Mononuclear cell (primary cell): ENCODE measurements around the gene OR4D10. TPM values are rescaled to one million over a fixed set of nuclear protein-coding genes. Genes with fewer than 3 reads are reported as not detected.
"Not testable (repeated sequence)": the region's sequence is repeated elsewhere in the genome, so short reads cannot be mapped to it uniquely, and the experiment has no call there.

ENCODE experiments used
- H3K27me3 ChIP-seq: 2 replicates; pipeline ENCODE4 v1.6.0; 2011; ENCODE audit warnings: low read length, control low read depth; ENCODE audit not compliant: insufficient read depth
- H3K4me1 ChIP-seq: 2 replicates; pipeline ENCODE4 v1.5.1; 2011; ENCODE audit warnings: mild to moderate bottlenecking, low read length, control low read depth; ENCODE audit not compliant: insufficient read depth
- H3K4me3 ChIP-seq: 2 replicates; pipeline ENCODE4 v1.5.1; 2011; ENCODE audit warnings: mild to moderate bottlenecking, low read length, moderate library complexity
- H3K9me3 ChIP-seq: 2 replicates; pipeline ENCODE4 v1.5.1; 2011; ENCODE audit warnings: low read depth, mild to moderate bottlenecking, control low read depth, low read length
- total RNA-seq: library from RNA; depleted of rRNA; stranded (reverse); fragments of >200 nt; gene quantifications from one replicate; pipeline ENCODE4 v1.2.3, GENCODE V29; 2012

The OR4D10 gene
- total RNA-seq, result not detected

DNA sequence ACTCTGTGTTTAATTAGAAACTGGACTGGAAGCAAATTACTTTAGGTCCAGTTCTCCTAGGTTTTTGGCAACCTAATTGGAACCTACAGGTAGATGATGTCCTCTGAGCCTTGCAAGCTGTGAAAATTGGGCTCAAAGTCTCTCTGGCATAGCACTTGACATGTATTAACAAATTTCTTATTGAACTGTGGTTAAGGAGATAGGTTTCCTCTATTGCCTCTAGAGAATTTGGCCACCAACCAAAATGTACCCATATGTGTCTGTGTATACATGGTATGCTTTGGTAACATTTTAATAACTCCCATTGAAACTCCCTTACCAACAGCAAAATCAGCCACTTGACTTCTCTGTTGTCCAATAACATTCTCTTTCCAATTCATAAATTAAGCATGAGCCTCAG is at the start of gene OR4D10:
Gene OR4D10 (plus strand): TSS at position 301 of the 400 bp plus-strand sequence. CDS start 4,115 bp downstream, outside the sequence.
- H3K9me3 ChIP-seq, result no peaks in the 10 kb centered on the region
- no peaks in the 10 kb centered on the region for H3K27me3 ChIP-seq
- H3K4me1 ChIP-seq, result no peaks in the 10 kb centered on the region
- no peak within 1 kb of the TSS for H3K4me3 ChIP-seq

DNA sequence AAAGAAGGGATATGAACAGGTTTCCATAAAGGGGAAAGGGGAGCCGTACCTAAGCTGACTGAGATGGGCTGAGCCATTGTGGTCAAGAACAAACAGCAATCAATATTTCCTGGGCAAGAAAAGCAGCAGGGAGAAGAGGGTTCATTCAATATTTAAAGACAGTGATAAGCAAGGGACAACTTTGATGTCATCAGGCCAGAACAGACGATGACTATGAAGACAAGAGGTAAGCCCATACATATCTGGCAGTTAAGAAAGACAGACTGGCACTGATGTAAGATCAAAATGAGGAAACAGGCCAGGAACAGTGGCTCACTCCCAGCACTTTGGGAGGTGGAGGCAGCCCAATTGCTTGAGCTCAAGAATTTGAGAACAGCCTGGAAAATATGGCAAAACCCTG is 49.3 kb upstream of the OR4D10 start:
- H3K9me3 ChIP-seq, result no peaks in the 10 kb centered on the region
- no peaks in the 10 kb centered on the region for H3K4me1 ChIP-seq
- no peak overlapping the region for H3K4me3 ChIP-seq
- no peaks in the 10 kb centered on the region for H3K27me3 ChIP-seq

DNA sequence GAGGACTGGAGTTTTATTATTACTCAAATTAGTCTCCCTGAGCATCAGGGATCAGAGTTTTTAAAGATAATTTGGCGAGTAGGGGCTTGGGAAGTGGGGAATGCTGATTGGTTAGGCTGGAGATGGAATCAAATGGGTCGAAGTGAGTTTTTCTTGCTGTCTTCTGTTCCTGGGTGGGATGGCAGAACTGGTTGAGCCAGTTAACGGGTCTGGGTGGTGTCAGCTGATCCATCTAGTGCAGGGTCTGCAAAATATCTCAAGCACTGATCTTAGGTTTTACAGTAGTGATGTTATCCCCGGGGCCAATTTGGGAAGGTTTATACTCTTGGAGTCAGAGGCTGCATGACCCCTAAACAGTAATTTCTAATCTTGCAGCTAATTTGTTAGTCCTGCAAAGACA is 48.0 kb upstream of the OR4D10 start:
- Histone ChIP-seq H3K4me3 (no peak overlapping the region), H3K4me1 (no peaks in the 10 kb centered on the region), H3K27me3 (no peaks in the 10 kb centered on the region), H3K9me3 (no peaks in the 10 kb centered on the region)

DNA sequence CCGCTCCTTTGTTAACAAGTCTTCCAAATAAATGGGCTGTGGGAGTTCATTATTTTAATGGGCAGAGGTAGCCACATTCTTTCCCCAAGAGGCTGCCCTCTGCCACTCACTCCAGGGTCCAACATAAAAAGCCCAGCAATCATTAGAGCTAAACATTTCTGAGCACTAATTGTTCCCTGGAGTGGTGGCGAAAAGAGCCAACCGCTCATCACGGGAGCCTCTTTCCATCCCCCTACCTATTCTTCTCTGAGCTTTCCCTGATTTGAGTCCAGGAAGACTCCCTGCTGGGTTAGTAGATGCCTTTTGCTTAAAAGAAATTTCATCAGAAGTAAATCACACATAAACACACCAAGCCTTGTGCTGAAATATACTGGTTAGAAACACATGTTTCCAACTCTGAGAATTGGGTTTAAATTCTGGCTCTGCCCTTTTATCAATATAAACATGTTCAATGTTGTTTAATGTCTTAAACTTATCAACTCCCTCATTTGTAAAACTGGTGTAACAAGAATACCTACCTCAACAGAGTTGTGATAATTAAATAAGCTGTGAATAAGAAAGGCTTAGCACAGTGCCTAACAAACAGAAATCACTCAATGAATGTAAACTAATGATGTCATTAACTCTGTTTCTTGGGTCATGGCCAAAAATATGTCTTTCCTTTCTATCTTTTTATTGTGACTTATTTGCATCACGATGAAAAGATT is 46.6 kb upstream of the OR4D10 start, which contains the start of gene OR5A2:
Gene OR5A2 (minus strand): TSS at position 53 of the 707 bp plus-strand sequence. CDS start 3,460 bp downstream, outside the sequence.
- Histone ChIP-seq H3K4me1 (no peaks in the 10 kb centered on the region), H3K27me3 (peaks cover under 1% of the 10 kb centered on the region), H3K9me3 (no peaks in the 10 kb centered on the region)

DNA sequence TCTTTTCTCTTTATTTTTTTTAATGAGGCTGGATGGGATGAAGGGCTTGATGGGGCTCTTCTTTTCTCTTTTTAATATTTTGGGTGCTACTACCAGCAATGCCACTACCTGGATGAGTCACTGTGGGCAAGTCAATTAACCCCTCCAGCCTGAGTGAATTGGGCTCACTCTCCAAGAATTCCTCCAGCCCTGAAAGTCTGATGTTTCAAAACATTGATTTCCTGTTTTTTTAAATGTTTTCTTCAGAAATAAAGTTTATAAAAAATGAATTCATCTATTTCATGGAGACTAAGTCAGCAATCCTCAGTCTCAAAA is 46.1 kb upstream of the OR4D10 start:
- Histone ChIP-seq H3K9me3 (no peaks in the 10 kb centered on the region), H3K4me1 (no peaks in the 10 kb centered on the region), H3K4me3 (no peak overlapping the region), H3K27me3 (peaks cover 3% of the 10 kb centered on the region)

More for the DNA sequence above, 46.6 kb upstream of the OR4D10 start, which contains the start of gene OR5A2:
- no peak within 1 kb of the TSS for H3K4me3 ChIP-seq

DNA sequence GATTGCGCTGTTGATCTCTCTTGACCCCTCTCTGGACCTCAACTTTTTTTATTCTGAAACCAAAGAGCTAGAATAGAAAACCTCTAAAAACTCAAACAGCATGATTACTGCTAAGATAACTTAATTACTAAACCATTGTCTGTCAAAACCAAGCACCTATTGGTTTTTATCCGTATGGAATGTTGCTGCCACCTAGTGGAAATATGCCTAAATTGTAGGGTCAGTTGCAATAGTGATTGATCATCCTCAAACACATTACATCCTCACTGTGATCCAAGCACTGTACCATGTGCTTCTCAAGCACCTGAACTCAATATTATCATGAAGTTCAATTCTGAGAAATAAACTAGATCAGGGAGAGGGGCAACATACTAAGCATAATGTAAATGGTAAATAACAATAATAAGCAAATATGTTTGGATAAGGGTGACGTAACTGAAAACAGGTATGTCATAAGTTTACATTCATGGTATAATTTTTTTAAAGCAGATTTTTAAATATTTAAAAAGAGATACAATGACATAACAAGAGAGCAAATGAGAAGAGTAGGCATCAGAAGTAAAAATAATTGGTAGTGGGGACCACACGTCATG is 43.1 kb upstream of the OR4D10 start:
- peaks cover 5% of the 10 kb centered on the region for H3K27me3 ChIP-seq
- no peak overlapping the region for H3K4me3 ChIP-seq
- H3K4me1 ChIP-seq, result no peaks in the 10 kb centered on the region
- no peaks in the 10 kb centered on the region for H3K9me3 ChIP-seq

DNA sequence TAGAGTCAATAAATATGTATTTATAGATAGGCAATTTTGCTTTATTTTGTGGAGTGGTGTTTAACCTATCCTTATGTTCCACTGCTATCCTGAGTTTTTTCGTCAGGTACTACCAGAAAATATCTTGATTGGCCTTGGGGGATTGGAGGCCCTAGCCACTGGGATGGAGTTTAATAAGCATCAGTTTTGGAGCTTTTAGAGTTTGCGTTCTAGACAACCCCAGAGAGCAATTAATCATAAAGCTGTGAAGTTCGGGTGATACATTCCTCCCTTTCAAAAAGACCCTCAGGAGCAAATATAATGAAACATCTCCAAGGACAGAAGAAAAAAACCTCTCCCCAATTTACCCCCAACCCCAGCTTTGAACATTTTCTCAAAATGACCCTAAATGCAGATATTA is 36.9 kb upstream of the OR4D10 start, which contains the start of gene OR5A1:
Gene OR5A1 (plus strand): TSS at position 301 of the 400 bp plus-strand sequence. CDS start 6,700 bp downstream, outside the sequence.
- Histone ChIP-seq H3K27me3 (peaks cover 5% of the 10 kb centered on the region), H3K4me3 (no peak within 1 kb of the TSS), H3K9me3 (no peaks in the 10 kb centered on the region), H3K4me1 (no peaks in the 10 kb centered on the region)

DNA sequence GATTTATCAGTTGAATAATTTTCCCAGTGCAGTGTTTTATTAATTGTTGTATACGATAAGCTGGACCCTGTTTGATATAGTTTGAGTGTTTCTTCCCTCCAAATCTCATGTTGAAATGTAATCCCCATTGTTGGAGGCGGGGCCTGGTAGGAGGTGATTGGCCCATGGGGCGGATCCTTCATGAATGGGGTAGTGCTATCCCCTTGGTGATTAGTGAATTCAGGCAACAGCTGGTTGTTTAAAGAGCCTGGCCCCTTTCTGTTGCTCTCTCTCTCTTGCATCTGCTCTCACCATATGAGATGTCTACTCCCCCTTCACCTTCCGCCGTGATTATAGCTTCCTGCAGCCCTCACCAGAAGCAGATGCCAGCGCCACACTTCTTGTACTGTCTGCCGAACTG is 35.3 kb upstream of the OR4D10 start:
- Histone ChIP-seq H3K27me3 (peaks cover 2% of the 10 kb centered on the region), H3K9me3 (no peaks in the 10 kb centered on the region), H3K4me1 (no peaks in the 10 kb centered on the region), H3K4me3 (no peak overlapping the region)

DNA sequence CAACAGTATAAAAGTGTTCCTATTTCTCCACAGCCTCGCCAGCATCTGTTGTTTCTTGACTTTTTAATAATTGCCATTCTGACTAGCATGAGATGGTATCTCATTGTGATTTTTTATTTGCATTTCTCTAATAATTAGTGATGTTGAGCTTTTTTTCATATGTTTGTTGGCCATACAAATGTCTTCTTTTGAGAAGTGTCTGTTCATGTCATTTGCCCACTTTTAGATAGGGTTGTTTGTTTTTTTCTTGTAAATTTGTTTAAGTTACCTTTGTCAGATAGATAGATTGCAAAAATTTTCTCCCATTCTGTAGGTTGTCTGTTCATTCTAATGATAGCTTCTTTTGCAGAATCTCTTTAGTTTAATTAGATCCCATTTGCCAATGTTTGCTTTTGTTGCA is 27.5 kb upstream of the OR4D10 start:
- H3K4me3 ChIP-seq, H3K9me3 ChIP-seq, H3K27me3 ChIP-seq, H3K4me1 ChIP-seq: not testable (repeated sequence)

DNA sequence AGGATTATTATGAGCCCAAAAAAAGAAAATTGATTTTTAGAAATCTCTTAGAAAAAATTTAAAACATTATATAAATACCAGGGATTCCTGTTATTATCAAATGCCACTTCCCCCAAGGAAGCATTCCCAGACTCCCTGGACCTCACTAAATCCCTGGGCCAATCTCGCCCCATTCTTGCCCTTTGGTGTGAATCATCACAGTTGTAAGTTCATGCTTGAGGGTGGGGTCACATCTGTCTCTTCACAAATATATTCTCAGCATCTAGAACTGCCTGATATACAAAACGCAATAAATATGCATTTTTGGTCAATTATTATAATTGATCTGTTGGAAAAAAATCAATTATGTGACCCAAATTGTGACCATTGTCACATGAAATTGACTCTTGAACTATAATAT is 24.6 kb upstream of the OR4D10 start:
- Histone ChIP-seq H3K4me1 (no peaks in the 10 kb centered on the region), H3K9me3 (no peaks in the 10 kb centered on the region), H3K4me3 (no peak overlapping the region), H3K27me3 (no peaks in the 10 kb centered on the region)

DNA sequence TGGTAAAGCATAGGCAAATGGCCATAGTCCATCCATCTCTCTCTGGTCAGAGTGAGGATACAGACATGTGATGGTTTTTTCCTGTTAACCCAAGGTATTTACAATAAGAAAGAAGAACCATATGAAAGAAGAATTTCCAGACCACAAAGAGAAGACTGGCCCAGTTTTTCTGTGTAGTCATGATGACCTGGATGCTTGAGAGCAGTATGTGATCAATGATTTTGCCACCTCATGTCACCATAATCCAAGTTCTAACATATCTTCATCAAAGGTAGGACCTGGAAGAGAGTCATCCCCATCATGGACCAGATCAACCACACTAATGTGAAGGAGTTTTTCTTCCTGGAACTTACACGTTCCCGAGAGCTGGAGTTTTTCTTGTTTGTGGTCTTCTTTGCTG is 16.5 kb upstream of the OR4D10 start, which contains the start of gene OR4D6:
Gene OR4D6 (plus strand): TSS at position 301 of the 400 bp plus-strand sequence. CDS start 0 bp downstream, at position 301.
- no peaks in the 10 kb centered on the region for H3K27me3 ChIP-seq

DNA sequence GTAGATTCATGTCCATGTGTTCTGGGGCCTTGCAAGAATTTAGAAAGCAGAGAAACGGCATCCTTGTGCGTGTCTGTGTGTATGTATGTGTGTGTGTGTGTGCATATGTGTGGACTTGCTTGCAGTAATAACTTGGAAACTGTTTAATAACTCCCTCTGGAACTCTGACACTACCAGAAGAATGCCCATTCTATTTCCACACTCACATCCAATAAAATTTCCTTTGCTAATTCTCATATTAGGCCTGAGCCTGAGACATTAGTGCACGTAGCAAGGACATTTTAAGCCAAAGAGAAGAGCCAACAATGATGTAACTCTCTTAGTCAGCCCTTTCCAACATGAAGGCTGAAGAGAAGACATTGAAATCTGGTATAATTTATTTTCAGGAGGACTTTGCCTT is 13.2 kb upstream of the OR4D10 start:
- H3K4me3 ChIP-seq, result no peak overlapping the region
- H3K4me1 ChIP-seq, result no peaks in the 10 kb centered on the region
- no peaks in the 10 kb centered on the region for H3K9me3 ChIP-seq
- no peaks in the 10 kb centered on the region for H3K27me3 ChIP-seq

More for the DNA sequence above, 16.5 kb upstream of the OR4D10 start, which contains the start of gene OR4D6:
- H3K4me3 ChIP-seq, result no peak within 1 kb of the TSS
- H3K9me3 ChIP-seq, result no peaks in the 10 kb centered on the region
- H3K4me1 ChIP-seq, result no peaks in the 10 kb centered on the region

DNA sequence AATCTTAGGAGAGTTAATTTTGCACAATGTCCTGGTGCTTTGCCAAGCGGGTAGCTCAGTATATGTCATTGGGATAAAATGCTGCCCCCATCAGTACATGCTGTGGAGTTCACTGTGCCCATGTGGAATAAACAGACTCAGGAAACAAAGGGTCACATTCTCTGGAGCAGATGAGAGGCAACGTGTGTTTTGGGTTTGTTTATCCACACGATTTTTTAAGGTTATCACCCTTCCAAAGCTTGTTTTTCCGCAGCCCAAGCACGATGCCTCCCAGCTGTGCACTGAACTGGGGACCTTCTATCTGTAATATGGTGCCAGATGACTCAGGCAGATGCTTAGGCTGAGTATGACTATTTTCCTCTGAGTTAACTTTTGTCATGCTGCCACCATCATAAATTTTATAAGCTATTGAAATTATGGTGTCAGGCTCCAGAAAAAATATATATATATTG is 9.9 kb upstream of the OR4D10 start:
- no peaks in the 10 kb centered on the region for H3K9me3 ChIP-seq
- no peaks in the 10 kb centered on the region for H3K4me1 ChIP-seq
- H3K27me3 ChIP-seq, result no peaks in the 10 kb centered on the region
- no peak overlapping the region for H3K4me3 ChIP-seq

DNA sequence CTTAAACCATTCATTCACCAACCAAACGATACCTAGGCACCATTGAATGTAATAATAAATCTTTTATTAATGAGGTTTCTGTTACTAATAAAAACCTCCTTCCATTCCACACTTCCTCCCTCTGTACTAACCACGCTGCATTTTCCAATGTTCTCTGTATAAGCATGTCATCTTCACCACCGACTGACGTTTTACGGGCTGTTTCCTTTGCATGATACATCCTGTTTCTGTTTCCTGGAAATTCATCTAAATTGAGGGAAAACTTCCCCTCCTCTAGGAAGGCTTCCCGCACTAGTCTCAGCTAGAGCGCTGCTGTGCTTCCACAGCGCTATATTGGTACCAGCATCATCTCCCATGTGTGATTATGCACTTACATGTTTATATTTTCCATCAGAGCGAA is 2.1 kb downstream of the OR4D10 start:
- Histone ChIP-seq H3K27me3 (no peaks in the 10 kb centered on the region), H3K4me1 (no peaks in the 10 kb centered on the region), H3K4me3 (no peak overlapping the region), H3K9me3 (no peaks in the 10 kb centered on the region)

DNA sequence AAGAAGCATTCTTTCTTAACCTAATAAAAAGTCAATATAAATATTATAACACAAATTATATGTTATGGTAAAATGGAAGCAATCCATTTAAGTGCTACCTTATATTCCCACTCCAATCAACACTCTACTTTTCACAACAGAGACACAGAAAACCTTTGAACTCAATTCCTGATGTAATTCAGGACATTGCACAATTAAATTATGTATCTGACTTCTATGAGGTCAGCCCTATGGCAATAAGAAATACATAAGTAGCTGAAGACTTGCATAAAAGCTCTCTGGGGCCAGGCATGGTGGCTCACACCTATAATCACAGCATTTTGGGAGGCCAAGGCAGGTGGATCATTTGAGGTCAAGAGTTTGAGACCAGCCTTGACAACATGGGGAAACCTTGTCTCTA is 6.8 kb downstream of the OR4D10 start:
- Histone ChIP-seq H3K9me3 (no peaks in the 10 kb centered on the region), H3K4me1 (no peaks in the 10 kb centered on the region)

DNA sequence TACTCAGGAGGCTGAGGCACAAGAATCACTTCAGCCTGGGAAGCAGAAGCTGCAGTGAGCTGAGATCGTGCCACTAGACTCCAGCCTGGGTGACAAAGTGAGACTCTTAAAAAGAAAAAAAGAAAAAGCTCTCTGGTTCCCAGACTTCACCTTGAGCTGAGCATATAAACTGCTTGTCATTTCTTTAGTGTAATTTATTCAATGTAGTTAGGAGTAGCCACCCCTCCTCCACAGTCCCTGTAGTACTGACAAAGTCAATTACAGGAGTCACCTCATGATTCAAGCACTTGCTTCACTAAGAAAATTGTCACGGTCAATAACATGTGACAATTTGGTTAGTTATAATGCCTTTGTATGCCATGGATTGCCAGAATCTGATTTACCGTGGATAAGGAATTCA is 7.2 kb downstream of the OR4D10 start:
- Histone ChIP-seq H3K4me1 (no peaks in the 10 kb centered on the region), H3K9me3 (no peaks in the 10 kb centered on the region), H3K27me3 (no peaks in the 10 kb centered on the region), H3K4me3 (no peak overlapping the region)

More for the DNA sequence above, 6.8 kb downstream of the OR4D10 start:
- Histone ChIP-seq H3K27me3 (no peaks in the 10 kb centered on the region), H3K4me3 (no peak overlapping the region)
